Middle frontal gyrus (tissue), 1 donor: ENCODE measurements around the gene RAB43.
"Not testable (repeated sequence)": the region's sequence is repeated elsewhere in the genome, so short reads cannot be mapped to it uniquely, and the experiment has no call there.

Experiments
- DNase-seq: peaks from one replicate; pipeline ENCODE4 v3.0.0-alpha.2; 2015; ENCODE audit warnings: low spot score; ENCODE audit errors: extremely low spot score

The RAB43 gene

GRCh38 chr3:129121792-129122411 is at the start of gene RAB43:
TSS of gene RAB43 (minus strand) at chr3:129121804. CDS start at chr3:129121489, 315 bp downstream.
- DNase-seq: no peak

DNA sequence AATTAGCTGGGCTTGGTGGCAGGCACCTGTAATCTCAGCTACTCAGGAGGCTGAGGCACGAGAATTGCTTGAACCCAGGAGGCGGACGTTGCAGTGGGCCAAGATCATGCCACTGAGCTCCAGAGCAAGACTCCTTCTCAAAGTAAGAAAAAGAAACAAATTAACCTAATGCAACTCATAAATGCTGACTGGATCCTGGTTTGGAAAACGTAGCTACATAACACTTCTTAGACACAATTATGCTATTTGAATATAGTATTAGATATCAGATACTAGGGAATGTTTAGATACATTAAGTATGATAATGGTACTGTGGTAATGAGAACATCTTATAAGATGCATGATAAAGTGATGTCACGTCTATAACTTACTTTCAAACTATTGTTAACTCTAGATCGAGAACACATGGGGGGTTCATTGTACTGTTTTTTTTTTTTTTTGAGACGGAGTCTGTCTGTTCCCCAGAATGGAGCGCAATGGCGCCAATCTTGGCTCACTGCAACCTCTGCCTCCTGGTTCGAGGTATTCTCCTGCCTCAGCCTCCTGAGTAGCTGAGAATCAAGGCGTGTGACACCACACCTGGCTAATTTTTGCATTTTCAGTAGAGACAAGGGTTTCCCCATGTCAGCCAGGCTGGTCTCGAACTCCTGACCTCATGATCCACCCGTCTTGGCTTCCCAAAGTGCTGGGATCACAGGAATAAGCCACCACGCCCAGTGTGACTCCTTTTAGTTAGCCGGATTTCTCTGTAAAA is 45.2 kb upstream of the RAB43 start:
- no peak for DNase-seq

DNA sequence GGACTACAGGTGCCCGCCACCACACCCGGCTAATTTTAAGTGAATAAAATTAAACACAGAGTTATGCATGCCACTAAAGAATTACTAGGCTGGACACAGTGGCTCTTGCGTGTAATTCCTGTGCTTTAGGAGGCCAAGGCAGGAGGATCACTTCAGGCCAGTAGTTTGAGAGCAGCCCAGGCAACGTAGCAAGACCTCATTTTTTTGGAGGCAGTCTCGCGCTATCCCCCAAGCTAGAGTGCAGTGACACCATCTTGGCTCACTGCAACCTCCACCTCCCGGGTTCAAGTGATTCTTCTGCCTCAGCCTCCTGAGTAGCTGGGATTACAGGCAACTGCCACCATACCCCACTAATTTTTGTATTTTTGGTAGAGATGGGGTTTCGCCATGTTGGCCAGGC is 44.0 kb upstream of the RAB43 start:
- not testable (repeated sequence) for DNase-seq

GRCh38 chr3:129164500-129164899 is 42.9 kb upstream of the RAB43 start:
- no peak for DNase-seq

GRCh38 chr3:129162729-129163579 is 41.4 kb upstream of the RAB43 start:
- no peak for DNase-seq

- no peak for DNase-seq
These were observed 40.3 kb upstream of the RAB43 start for GRCh38 chr3:129161860-129162271.

DNA sequence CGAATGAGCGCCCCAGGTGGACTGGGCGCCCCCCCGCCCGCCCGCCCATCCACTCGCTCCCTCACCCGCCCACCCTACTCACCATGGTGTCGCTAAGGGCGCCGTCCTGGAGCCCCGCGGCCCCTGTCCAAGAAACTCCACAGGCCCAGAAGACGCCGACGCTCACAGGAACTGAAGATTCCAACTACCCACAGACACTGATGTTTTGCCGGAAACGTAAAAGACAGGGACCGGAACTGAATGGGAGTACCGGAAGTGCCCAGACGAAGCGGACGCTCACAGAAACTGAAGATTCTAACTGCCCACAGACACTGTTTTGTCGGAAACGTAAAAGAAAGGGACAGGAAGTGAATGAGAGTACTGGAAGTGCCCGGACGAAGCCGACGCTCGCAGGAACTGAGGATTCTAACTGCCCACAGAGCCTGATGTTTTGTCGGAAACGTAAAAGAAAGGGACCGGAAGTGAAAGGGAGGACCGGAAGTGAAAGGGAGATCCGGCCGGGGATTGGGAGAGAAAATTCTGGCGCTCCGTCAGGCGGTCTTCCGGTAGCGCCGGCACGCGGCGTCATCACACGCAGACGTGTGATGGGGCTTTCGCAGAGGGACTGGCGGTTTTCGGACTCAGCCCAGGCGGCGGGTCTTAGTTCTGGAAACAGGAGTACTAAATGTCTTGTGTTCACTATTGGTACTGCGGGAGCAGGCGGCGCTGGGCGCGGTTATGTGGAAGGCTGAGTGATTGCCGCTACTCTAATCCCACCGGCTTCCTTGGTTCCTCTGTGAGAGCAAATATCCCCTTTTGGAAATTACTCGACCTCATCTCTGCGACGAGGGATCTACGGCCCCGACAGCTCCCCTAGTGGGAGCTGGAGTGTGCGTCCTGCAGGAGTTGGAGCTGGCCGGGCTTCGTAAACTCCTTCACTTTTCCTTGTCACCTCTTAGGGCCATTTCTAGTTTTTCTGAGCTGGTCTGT is 39.6 kb upstream of the RAB43 start, which contains the start of gene ISY1:
Gene ISY1 (minus strand): TSS at position 173 of the 969 bp plus-strand sequence. CDS start 88 bp downstream, at position 85.
- peak; percentile 91 for DNase-seq

DNA sequence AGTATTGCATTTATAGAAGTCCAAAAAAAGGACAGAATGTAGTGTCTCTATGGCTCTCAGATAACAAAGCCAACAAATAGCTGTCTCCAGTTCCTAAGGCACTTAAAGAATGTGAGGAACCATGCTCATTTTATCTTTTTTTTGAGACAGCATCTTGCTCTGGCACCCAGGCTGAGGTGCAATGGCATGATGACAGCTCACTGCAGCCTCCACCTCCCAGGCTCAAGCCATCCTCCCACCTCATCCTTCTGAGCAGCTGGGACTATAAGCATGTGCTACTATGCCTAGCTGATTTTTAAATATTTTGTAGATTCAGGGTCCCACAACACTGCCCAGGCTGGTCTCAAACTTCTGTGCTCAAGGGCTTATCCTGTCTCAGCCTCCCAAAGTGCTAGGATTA is 23.2 kb upstream of the RAB43 start:
- no peak for DNase-seq

GRCh38 chr3:129141011-129141410 is 19.4 kb upstream of the RAB43 start:
- DNase-seq: not testable (repeated sequence)

- no peak for DNase-seq
These were observed 18.3 kb upstream of the RAB43 start for GRCh38 chr3:129139911-129140310.

DNA sequence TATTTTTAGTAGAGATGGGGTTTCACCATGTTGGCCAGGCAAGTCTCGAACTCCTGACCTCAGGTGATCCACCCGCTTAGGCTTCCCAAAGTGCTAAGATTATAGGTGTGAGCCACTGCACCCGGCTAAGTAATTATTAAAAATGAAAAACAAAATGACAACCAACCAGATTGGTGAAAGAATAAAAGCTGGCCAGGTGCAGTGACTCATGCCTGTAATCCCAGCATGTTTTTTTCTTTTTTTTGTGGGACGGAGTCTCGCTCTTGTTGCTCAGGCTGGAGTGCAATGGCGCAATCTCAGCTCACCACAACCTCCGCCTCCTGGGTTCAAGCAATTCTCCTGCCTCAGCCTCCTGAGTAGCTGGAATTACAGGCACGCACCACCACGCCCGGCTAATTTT is 14.7 kb upstream of the RAB43 start:
- not testable (repeated sequence) for DNase-seq

DNA sequence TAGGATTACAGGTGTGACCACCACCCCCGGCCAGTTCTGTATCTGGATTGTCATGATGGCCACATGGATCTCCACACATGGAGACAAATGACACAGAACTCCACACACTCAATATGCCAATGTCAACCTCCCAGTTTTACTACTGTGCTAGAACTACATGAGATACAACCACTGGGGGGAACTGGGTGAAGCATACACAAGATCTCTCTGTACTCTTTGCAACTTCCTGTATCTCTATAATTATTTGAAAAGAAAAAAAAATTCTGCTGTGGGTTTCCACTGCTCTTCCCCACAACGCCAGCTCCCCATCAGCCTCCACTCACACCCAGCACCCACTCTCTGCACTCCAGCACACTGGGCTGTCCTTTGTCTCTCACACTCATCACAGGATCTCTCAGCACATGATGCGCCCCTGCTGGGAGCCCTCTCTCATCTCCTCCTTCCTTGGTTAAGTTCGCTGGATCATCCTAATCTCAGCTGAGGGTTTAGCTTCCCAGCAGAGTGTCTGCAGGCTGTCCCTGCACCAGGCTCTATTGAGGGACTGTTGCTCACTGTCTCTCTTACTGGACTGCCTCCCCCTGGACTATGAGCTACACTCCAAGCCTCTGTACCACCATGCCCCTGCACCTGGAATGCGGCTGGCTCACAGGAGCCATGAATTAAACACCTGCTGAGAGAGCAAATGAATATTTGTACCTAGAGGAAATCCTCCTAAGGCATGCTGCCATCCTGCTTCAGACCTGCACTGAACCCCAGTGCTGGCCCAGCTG is 10.7 kb upstream of the RAB43 start:
- no peak for DNase-seq

DNA sequence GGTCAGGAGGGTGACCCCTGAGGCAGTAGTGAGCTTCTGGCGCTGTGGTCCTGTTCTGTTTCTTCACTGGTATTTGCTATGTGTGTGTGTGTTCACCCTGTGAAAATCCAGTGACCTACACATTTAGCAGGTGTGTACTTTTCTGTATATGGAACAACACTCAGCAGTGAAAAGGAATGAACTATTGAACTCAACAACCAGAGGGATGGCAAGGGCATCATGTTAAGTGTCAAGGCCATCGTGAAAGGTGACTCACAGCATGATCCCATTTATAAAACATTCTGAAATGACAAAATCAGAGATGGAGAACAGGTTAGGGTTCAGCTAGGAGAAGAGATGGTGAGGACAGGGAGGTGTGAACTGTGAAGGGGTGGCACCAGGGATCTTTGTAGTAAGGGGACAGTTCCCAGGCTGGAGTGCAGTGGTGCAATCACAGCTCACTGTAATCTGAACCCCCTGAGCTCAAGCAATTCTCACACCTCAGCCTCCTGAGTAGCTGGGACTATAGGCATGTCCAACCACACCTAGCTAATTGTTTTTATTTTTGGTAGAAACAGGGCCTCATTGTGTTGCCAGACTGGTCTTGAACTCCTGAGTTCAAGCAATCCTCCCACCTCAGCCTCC is 10.0 kb upstream of the RAB43 start:
- DNase-seq: no peak

GRCh38 chr3:129130291-129130813 is 8.7 kb upstream of the RAB43 start:
- DNase-seq: no peak

- DNase-seq: no peak
These were observed 7.0 kb upstream of the RAB43 start for GRCh38 chr3:129128357-129129155.

- DNase-seq: no peak
These were observed 5.2 kb upstream of the RAB43 start for GRCh38 chr3:129126726-129127280.

DNA sequence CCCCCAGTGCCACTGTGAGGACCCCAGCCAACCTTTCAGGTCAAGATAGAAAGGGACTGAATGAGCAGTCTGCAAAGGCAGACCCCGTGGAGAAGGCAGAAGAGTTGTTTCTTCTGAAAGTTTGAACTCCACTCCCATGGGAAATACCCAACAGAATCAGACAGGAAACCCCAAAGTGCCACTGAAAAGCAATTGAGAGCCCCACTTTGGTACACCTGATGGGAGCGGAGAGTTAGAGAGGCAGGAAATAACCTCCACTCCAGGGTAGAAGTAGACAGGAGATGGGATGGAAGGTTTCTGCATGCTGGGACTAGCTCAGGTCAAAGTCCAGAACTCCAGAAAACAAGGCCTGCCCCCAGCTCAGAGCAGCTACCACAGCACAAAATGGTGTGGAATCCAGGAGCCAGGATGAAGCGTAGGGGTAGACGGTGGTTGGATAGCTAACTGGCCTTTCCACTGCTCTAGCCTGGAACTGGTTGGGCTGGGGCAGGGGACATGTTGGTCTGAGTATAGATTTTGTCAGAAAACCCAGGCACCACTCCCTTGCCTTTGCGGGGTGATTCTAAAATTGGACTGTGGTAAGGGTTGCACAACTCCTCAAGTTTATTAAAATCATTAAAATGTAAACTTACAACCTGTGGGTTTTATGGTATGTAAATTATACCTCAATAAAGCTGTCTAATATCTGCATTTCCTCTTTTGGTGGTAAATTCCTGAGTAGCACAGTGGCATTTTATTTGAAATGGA is 1.9 kb upstream of the RAB43 start:
- DNase-seq: no peak
